Fibroblast of villous mesenchyme (primary cell): Measurements from ENCODE around the gene WDFY4. TPM values are rescaled to one million over a fixed set of nuclear protein-coding genes. Genes with fewer than 3 reads are reported as not detected.

Experiments used
- DNase-seq: peaks from one replicate; pipeline ENCODE4 v3.0.0-alpha.2; 2010; ENCODE audit warnings: low read depth
- H3K4me3 ChIP-seq: 2 replicates; pipeline ENCODE4 v1.5.1; 2011; ENCODE audit warnings: low read depth, mild to moderate bottlenecking, low read length
- total RNA-seq: library from RNA; depleted of rRNA; stranded (reverse); fragments of >200 nt; gene quantifications from 2 replicates; pipeline ENCODE4 v1.2.3, GENCODE V29; 2012
- TF ChIP-seq, protein P1 (sequence below): IDR thresholded peaks from 2 replicates; pipeline ENCODE4 v1.5.1; 2012; ENCODE audit warnings: low read depth, mild to moderate bottlenecking, low read length; ENCODE audit not compliant: insufficient read depth

Gene WDFY4
- total RNA-seq, 1 donor, result not detected

DNA sequence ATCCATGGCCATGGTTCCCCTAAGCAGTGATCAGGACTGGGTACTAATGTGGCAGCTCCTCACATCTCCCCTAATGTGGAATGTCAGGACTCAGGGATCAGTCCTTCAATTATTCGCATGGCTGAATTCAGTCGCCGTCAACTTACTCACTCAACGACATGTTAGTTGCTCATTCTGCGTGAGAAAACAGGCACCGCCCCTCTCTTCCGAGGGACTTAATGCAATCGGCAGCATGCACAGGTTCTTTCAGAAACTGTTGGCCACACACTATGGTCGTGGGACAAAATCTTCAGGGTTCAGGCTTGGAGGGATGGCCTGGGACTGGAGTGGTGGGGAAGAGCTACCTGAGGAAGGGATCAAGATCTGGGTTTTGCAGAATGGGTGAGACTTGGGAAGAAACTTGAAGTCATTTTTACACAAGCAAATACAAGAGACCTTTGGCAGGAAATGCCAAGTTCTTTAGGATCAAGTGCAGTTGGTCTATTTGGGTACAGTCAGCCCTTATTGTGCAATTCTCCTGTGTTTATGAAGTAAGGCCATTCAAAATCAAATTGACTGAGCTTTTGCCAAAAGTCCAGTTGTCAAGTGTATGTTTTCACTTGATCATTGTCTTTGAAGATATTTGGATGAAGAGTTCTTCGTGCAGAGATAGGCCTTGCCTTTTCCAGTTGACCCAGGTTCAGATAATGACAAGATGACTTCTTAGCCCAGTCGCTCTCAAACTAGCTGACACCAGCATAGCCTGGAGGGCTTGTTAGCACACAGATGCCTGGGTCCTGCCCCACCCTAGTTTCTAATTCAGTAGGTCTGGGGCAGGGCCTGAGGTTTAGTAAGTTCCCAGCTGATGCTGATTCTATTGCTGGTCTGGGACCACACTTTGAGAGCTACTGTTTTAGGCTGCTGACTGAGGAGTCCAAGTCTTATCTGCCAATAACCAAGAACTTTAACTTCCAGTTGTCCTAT is 206.5 kb downstream of the WDFY4 start:
- no peak for DNase-seq
- no peak overlapping the region for H3K4me3 ChIP-seq
- TF ChIP-seq, protein P1, sequence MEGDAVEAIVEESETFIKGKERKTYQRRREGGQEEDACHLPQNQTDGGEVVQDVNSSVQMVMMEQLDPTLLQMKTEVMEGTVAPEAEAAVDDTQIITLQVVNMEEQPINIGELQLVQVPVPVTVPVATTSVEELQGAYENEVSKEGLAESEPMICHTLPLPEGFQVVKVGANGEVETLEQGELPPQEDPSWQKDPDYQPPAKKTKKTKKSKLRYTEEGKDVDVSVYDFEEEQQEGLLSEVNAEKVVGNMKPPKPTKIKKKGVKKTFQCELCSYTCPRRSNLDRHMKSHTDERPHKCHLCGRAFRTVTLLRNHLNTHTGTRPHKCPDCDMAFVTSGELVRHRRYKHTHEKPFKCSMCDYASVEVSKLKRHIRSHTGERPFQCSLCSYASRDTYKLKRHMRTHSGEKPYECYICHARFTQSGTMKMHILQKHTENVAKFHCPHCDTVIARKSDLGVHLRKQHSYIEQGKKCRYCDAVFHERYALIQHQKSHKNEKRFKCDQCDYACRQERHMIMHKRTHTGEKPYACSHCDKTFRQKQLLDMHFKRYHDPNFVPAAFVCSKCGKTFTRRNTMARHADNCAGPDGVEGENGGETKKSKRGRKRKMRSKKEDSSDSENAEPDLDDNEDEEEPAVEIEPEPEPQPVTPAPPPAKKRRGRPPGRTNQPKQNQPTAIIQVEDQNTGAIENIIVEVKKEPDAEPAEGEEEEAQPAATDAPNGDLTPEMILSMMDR, result no peak

DNA sequence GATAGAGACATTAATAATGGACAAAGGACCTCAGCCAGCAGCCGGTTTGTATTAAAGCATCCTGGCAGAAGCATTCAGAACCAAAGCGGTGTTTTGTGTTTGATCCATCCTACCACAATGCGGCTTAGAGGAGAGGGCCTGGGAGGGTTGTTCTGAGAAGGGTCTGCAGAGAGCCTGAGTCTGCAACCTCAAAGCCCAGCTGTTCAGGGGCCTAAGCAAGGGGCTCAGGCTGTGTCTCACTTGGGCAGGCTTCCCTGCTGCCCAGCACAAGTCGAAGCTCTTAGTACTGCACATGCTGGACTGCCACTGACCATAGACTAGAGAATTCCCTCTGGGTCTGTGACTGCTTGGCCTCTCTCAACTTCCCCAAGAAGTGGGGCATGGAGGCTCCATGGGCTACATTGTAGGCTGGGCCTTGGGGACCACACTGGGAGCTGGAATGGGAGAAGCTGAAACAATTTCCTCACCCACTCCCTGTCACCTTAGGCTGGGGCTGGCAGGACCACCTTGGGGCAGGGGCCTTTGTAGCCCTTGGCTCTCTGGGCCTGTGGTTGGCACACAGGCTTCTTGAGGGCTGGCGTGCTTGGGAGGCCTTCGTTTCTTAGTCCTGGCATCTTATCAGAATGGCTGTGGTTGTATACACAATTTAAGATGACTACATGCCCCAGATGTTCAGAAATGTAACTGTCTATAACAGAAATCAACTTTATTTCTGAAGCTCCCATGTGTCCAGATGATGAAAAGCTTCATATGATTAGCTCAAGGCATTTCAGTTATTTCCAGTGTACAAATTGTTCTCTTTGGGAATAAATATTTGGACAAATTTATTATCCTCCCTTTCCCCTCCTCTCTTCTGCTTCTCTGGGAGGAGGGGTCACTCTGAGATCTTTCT is 210.5 kb downstream of the WDFY4 start:
- TF ChIP-seq, protein P1, result no peak
- no peak overlapping the region for H3K4me3 ChIP-seq
- no peak for DNase-seq

DNA sequence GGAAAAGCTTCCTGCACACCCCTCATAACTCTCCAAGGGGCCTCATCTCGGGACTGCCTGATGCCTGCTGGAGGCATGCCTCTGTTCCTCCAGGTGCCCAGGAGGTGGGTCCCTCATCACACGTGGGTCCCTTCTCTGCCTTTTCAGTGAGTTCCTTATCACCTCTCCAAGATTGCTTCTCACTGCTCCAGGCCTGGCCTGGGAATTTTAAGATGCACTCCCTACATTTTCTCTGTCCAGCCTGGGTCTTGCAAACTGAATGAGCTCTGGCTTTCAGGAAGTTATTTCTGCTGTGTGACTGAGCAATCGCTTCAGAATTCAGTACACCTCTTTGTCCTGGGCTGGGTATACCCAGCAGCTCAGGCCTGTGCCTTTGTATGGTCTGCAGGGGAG is 211.1 kb downstream of the WDFY4 start:
- DNase-seq, result no peak
- no peak overlapping the region for H3K4me3 ChIP-seq
- TF ChIP-seq, protein P1, result no peak

DNA sequence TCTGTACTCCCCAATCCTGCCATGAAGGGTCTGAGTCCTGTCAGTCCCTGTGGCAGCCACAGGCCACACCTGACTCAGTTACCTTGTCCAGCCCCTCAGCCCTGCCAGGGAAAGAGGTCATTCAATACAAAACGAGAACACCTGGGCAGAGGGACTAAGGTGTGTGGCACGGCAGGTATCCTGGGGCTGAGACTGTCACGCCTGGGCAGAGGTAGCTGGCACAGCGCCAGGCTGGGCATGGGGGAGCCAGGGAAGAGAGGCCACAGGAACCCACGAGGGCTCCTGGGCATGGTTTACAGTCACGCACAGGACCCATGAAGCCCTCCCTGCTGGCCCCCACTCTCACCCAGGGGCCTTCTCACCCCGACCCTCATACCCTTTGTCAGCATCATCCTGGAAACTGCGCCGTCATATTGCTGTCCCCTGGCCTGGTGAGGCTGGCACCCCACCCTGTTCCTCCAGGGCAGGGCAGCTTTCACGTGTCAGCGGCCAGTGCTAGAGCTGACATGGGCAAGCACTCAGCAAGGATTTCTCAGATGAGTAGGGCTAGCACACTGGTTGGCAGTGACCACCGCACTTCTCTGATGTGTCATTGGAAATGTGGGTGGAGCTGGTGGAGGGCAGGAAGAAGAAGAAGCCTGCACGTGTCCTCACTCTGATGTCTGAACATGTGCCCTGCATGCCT is 212.2 kb downstream of the WDFY4 start:
- DNase-seq, result no peak
- TF ChIP-seq, protein P1, result no peak
- H3K4me3 ChIP-seq, result no peak overlapping the region

DNA sequence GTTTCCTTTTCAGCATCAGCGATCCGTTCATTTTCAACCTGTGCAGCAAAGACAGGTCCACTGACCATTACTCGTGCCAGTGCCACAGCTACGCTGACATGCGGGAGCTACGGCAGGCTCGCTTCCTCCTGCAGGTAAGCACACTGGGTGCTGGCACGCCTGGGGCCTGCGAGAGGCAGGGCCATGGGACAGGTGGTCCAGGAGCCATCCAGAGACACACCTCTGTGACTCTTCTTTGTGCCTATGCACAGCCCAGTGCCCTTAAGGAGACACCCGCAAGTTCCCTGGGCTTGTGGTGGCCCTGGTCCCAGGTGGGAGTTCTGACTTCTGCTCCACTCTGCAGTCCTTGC is 212.7 kb downstream of the WDFY4 start:
- TF ChIP-seq, protein P1, result no peak
- no peak for DNase-seq
- H3K4me3 ChIP-seq, result no peak overlapping the region

DNA sequence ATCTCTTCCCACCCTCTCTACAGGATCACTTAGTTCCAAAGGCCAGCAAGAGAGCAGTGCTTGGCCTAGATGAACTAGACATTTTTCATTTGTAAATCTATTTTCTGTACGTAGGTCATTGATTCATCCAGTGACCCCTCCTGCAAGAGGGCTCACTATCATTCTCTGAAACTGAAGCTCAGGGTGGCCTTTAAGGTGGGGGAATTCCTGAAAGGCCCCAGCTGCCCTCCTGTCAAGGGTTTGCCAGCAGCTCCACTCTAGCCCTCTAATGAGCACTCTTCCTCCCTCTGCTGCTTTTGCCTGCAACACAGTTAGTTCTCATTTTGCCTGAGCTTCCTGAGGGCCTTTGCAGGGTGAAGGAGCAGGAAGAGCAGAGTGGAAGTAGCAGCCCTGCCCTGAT is 213.8 kb downstream of the WDFY4 start:
- no peak overlapping the region for H3K4me3 ChIP-seq
- TF ChIP-seq, protein P1, result no peak
- no peak for DNase-seq
